GM12891 (cell line): Measurements from ENCODE around the gene MYLK.

Source experiments
- POLR2A ChIP-seq: IDR thresholded peaks from 2 replicates; pipeline ENCODE4 v1.6.1; 2011; ENCODE audit warnings: low read depth, low read length, control low read depth
- POLR2AphosphoS5 ChIP-seq: IDR thresholded peaks from 2 replicates; pipeline ENCODE4 v1.6.1; 2011; ENCODE audit warnings: low read depth, low read length, control low read depth
- SPI1 ChIP-seq: IDR thresholded peaks from 2 replicates; pipeline ENCODE4 v1.6.1; 2011; ENCODE audit warnings: low read depth, low read length, control low read depth
- TAF1 ChIP-seq: IDR thresholded peaks from 2 replicates; pipeline ENCODE4 v1.6.1; 2011; ENCODE audit warnings: low read depth, low read length, control low read depth

DNA sequence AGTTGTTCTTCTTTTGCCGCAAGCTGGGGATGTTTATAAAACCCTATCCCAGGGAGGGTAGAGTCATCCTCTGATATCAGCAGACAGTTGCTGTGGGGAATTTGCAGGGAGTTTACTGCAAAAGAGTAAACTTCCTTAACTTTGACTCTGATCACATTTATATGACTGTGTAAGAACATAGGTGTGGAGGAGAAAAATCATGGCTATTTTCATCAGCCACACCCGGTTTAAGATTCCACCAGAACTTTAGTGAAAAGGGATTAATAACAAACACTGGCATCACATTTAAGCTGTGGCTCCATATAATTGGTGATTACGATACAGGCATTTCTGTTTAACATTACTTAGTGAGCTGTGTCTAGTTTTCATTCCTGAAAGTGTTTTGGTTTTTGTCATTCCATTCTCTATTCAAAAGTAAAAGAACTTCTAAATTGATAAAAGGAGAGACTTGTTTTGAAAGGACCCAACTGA is 143.1 kb downstream of the MYLK start:
- TF ChIP-seq TAF1 = no peak
- no peak for TF ChIP-seq POLR2A
- no peak for TF ChIP-seq POLR2AphosphoS5
- no peak for TF ChIP-seq SPI1
